ENCODE results near the gene BMAL1.
"Not testable (repeated sequence)": the region's sequence is repeated elsewhere in the genome, so short reads cannot be mapped to it uniquely, and the experiment has no call there.

BMAL1 gene

GRCh38 chr11:13382751-13383150, 105.2 kb downstream of the BMAL1 start:
- no peak for DNase-seq

GRCh38 chr11:13384908-13385640, 107.5 kb downstream of the BMAL1 start:
- DNase-seq: peak; percentile 50

- DNase-seq: no peak
Measured at GRCh38 chr11:13386567-13386966, 109.0 kb downstream of the BMAL1 start.

DNA sequence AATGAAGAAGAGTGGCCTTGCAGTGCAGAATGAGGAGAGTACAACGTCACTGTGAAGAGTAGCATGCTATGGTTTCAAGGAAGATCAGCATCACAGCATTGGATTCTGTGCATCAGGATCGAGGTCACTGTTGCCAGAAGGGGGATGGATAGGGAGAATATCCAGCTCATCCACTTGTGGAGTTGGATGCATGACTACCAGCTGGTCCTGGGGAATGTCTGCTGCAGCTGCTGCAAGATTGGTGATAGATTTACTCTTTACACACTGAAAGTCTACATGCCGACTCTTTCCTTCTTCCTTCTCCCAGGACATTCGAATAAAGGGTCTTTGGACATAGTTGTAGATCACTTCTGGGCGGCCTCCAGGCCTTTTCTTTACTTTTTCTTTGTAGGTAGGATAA, 111.2 kb downstream of the BMAL1 start:
- peak; percentile 5 for DNase-seq

- DNase-seq: no peak
Measured at GRCh38 chr11:13391217-13391616, 113.6 kb downstream of the BMAL1 start.

DNA sequence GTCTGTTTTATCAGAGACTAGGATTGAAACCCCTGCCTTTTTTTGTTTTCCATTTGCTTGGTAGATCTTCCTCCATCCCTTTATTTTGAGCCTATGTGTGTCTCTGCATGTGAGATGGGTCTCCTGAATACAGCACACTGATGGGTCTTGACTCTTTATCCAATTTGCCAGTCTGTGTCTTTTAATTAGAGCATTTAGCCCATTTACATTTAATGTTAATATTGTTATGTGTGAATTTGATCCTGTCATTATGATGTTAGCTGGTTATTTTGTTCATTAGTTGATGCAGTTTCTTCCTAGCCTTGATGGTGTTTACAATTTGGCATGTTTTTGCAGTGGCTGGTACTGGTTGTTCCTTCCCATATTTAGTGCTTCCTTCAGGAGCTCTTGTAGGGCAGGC, 120.7 kb downstream of the BMAL1 start:
- DNase-seq: not testable (repeated sequence)

DNA sequence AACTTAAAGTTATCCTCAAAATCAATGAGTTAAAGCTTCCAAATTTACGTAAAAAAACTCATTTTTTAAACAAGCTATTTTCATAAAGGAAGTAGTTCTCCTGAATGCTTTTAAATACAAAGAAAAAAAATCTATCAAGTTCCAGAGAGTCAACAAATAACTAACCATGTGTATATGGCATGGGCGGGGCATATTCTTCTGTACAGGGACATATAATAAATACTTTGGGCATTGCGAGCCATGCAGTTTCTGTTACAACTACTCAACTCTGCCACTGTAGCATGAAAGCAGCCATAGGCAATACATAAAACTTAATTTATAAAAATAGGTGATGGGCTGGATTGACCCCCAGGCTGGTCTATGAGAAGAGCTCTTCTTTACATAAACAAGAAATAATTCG, 127.6 kb downstream of the BMAL1 start:
- DNase-seq: no peak

- no peak for DNase-seq
Measured at GRCh38 chr11:13415201-13415600, 137.6 kb downstream of the BMAL1 start.

DNA sequence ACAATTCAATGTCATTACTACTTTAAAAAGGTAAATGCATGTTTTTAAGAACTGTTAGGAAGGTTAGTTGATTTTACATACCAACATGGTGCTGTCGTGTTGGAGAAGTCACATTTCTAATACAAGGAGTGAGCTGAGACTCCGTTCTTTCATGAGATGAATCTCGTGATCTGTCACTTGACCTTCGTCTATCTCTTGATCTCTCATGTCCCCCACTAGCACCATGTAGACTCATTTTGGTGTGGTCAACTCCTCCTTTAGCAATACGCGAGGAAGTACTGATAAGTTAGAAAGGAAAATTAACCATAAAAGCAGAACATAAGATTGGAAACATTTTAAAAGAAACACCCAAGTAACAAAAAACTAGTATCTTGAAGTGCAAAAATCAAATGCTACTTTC, 144.0 kb downstream of the BMAL1 start:
- no peak for DNase-seq

DNA sequence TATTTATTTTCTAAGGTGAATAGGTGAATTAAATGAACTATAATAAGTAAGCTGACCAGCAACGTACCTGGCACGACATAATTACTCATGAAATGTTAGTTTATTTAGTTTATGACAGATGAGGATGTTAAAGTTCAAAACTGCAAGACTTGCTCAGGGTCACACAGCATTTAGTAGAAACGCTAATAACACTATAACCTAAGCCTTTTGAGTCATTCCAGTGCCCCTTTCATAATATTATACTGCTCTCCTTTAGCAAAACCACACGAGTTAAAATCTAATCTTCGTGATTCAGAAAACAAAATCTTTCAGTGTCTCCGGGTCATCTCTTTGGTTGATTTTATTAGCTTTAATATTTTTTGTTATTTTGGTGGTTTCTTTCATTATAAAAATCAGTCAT, 145.8 kb downstream of the BMAL1 start:
- no peak for DNase-seq

DNA sequence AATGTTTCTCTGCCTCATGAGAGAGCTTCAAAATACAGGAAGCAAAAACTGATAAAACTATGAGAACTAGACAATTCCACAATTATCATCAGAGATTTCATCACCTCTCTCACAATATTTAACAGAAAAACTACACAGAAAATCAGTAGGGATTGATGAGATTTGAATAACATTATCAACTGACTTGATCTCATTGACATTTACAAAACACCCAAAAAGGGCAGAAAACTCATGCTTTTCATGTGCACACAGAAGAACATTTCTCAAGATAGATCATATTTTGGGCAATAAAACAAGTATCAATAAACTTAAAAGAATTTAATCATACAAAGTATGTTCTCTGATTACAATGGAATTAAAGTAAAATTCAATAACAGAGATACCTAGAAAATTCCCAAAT, 149.8 kb downstream of the BMAL1 start:
- no peak for DNase-seq

GRCh38 chr11:13429288-13429687, 151.7 kb downstream of the BMAL1 start:
- DNase-seq: no peak

GRCh38 chr11:13429836-13430235, 152.2 kb downstream of the BMAL1 start:
- no peak for DNase-seq

GRCh38 chr11:13433437-13433836, 155.8 kb downstream of the BMAL1 start:
- DNase-seq: no peak

- DNase-seq: no peak
Measured at GRCh38 chr11:13434247-13435205, 156.9 kb downstream of the BMAL1 start.

DNA sequence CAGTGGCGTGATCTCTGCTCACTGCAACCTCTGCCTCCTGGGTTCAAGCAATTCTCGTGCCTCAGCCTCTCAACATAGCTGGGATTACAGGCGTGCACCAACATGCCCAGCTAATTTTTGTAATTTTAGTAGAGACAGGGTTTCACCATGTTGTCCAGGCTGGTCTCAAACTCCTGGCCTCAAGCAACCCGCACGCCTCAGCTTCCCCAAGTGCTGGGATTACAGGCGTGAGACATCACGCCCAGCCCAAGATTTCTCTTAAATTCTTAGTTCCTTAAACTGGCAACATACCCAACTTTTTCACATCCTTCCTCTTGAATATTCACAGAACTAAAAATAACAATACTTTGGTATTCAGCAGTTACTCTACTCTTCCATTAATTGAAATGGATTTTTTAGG, 159.2 kb downstream of the BMAL1 start:
- DNase-seq: not testable (repeated sequence)
